Measurements from ENCODE around the gene ADAM15.

The ADAM15 gene

GRCh38 chr1:155010211-155010918 lies 40.8 kb upstream of the ADAM15 start:
- H3K79me1 ChIP-seq (replicated peaks; ENCODE audit: low read length, poor library complexity, severe bottlenecking): peaks cover 44% of the 10 kb centered on the region
- H3K36me3 ChIP-seq (ENCODE audit: control insufficient read depth in 1 of 2, insufficient read depth in 2 of 2, low read depth in 1 of 2, low read length in 2 of 2): peaks cover 22 to 93% of the 10 kb centered on the region in 2 experiments
- no peak overlapping the region for H4K8ac ChIP-seq (ENCODE audit: low read length)
- H3K9ac ChIP-seq (ENCODE audit: low read length): no peak overlapping the region
- no peak overlapping the region for H2AK5ac ChIP-seq (ENCODE audit: low read length, severe bottlenecking)
- H3K4ac ChIP-seq (ENCODE audit: low read depth in 1 of 2, low read length in 2 of 2): peak overlapping the region in 1 of 2 experiments; percentile 29
- H3K27me3 ChIP-seq (ENCODE audit: control insufficient read depth in 1 of 2, insufficient read depth in 1 of 2, low read length in 2 of 2): no peaks in the 10 kb centered on the region
- H3K4me3 ChIP-seq (ENCODE audit: insufficient read depth in 1 of 2, low read depth in 1 of 2, low read length in 2 of 2): no peak overlapping the region
- no peak overlapping the region for H2BK15ac ChIP-seq (ENCODE audit: low read depth, poor library complexity, severe bottlenecking)
- H3K18ac ChIP-seq (ENCODE audit: low read depth in 1 of 2, low read length in 2 of 2): no peak overlapping the region
- H2BK120ac ChIP-seq (ENCODE audit: low read depth, low read length): no peak overlapping the region
- no peak overlapping the region for H3K23ac ChIP-seq (ENCODE audit: low read length in 2 of 2)
- no peak for DNase-seq
- no peaks in the 10 kb centered on the region for H3K9me3 ChIP-seq (ENCODE audit: control insufficient read depth, low read length)
- H3K4me2 ChIP-seq (ENCODE audit: low read length, poor library complexity, severe bottlenecking): no peak overlapping the region
- H4K91ac ChIP-seq (ENCODE audit: low read length): no peak overlapping the region
- no peak overlapping the region for H2BK12ac ChIP-seq (ENCODE audit: low read length in 2 of 2)
- H2AFZ ChIP-seq (ENCODE audit: low read depth, low read length): no peak overlapping the region
- no peak overlapping the region for H3K27ac ChIP-seq (ENCODE audit: low read length, poor library complexity, severe bottlenecking)
- 81% methylated on average over 8 of the region's 11 CpGs for WGBS
- H2BK5ac ChIP-seq (ENCODE audit: low read depth, low read length, poor library complexity, severe bottlenecking): no peak overlapping the region
- peaks cover 28% of the 10 kb centered on the region for H3K4me1 ChIP-seq (ENCODE audit: control insufficient read depth, insufficient read depth, low read depth, low read length)
- no peak overlapping the region for H3K14ac ChIP-seq (ENCODE audit: low read length in 2 of 2)

DNA sequence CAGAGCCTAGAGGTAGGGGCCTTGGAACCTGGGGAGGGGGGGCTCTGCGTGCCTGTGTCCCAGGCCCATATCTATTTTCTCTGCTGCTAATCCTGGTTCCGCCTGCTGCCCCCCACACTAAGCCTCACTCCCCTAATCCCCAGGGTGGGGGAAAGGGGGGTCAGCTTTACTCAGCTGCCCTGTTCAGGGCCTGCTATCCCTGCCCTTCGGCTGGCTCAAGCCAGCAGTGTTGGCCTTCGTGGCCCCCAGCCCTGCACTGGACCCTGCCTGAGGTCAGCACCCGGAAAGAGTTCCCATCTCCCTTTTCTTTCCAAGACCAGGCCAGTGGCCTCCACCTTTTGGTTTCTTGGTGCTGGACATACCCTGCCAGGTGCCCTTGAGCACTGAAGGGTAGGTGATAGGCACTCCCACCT lies 40.1 kb upstream of the ADAM15 start:
- H3K9me3 ChIP-seq (ENCODE audit: control insufficient read depth, low read length): no peaks in the 10 kb centered on the region
- no peak overlapping the region for H2AFZ ChIP-seq (ENCODE audit: low read depth, low read length)
- no peak overlapping the region for H3K4me3 ChIP-seq (ENCODE audit: insufficient read depth in 1 of 2, low read depth in 1 of 2, low read length in 2 of 2)
- H2BK12ac ChIP-seq (ENCODE audit: low read length in 2 of 2): no peak overlapping the region
- H4K91ac ChIP-seq (ENCODE audit: low read length): no peak overlapping the region
- no peaks in the 10 kb centered on the region for H3K27me3 ChIP-seq (ENCODE audit: control insufficient read depth in 1 of 2, insufficient read depth in 1 of 2, low read length in 2 of 2)
- peak overlapping the region in 1 of 2 experiments; percentile 29 for H3K4ac ChIP-seq (ENCODE audit: low read depth in 1 of 2, low read length in 2 of 2)
- no peak overlapping the region for H3K4me2 ChIP-seq (ENCODE audit: low read length, poor library complexity, severe bottlenecking)
- H4K8ac ChIP-seq (ENCODE audit: low read length): no peak overlapping the region
- H3K18ac ChIP-seq (ENCODE audit: low read depth in 1 of 2, low read length in 2 of 2): no peak overlapping the region
- H3K14ac ChIP-seq (ENCODE audit: low read length in 2 of 2): no peak overlapping the region
- H3K36me3 ChIP-seq (ENCODE audit: control insufficient read depth in 1 of 2, insufficient read depth in 2 of 2, low read depth in 1 of 2, low read length in 2 of 2): peaks cover 28 to 95% of the 10 kb centered on the region in 2 experiments
- H2AK5ac ChIP-seq (ENCODE audit: low read length, severe bottlenecking): no peak overlapping the region
- no peak overlapping the region for H2BK120ac ChIP-seq (ENCODE audit: low read depth, low read length)
- no peak overlapping the region for H3K9ac ChIP-seq (ENCODE audit: low read length)
- H2BK15ac ChIP-seq (ENCODE audit: low read depth, poor library complexity, severe bottlenecking): no peak overlapping the region
- no peak for DNase-seq
- H3K23ac ChIP-seq (ENCODE audit: low read length in 2 of 2): no peak overlapping the region
- H2BK5ac ChIP-seq (ENCODE audit: low read depth, low read length, poor library complexity, severe bottlenecking): no peak overlapping the region
- H3K79me1 ChIP-seq (replicated peaks; ENCODE audit: low read length, poor library complexity, severe bottlenecking): peaks cover 43% of the 10 kb centered on the region
- peaks cover 23% of the 10 kb centered on the region for H3K4me1 ChIP-seq (ENCODE audit: control insufficient read depth, insufficient read depth, low read depth, low read length)
- 93% methylated on average over 4 of the region's 5 CpGs for WGBS
- no peak overlapping the region for H3K27ac ChIP-seq (ENCODE audit: low read length, poor library complexity, severe bottlenecking)

GRCh38 chr1:155011437-155012025 lies 39.6 kb upstream of the ADAM15 start:
- no peak overlapping the region for H3K18ac ChIP-seq (ENCODE audit: low read depth in 1 of 2, low read length in 2 of 2)
- no peak overlapping the region for H2BK120ac ChIP-seq (ENCODE audit: low read depth, low read length)
- peak overlapping the region; percentile 18 for H3K9ac ChIP-seq (ENCODE audit: low read length)
- no peak overlapping the region for H2AFZ ChIP-seq (ENCODE audit: low read depth, low read length)
- no peak for DNase-seq
- no peaks in the 10 kb centered on the region for H3K27me3 ChIP-seq (ENCODE audit: control insufficient read depth in 1 of 2, insufficient read depth in 1 of 2, low read length in 2 of 2)
- H3K9me3 ChIP-seq (ENCODE audit: control insufficient read depth, low read length): no peaks in the 10 kb centered on the region
- 100% methylated on average over 2 of the region's 6 CpGs for WGBS
- no peak overlapping the region for H4K91ac ChIP-seq (ENCODE audit: low read length)
- H3K4ac ChIP-seq (ENCODE audit: low read depth in 1 of 2, low read length in 2 of 2): no peak overlapping the region
- peaks cover 33 to 95% of the 10 kb centered on the region in 2 experiments for H3K36me3 ChIP-seq (ENCODE audit: control insufficient read depth in 1 of 2, insufficient read depth in 2 of 2, low read depth in 1 of 2, low read length in 2 of 2)
- H4K8ac ChIP-seq (ENCODE audit: low read length): no peak overlapping the region
- no peak overlapping the region for H3K27ac ChIP-seq (ENCODE audit: low read length, poor library complexity, severe bottlenecking)
- no peak overlapping the region for H3K4me3 ChIP-seq (ENCODE audit: insufficient read depth in 1 of 2, low read depth in 1 of 2, low read length in 2 of 2)
- H3K4me1 ChIP-seq (ENCODE audit: control insufficient read depth, insufficient read depth, low read depth, low read length): peaks cover 22% of the 10 kb centered on the region
- no peak overlapping the region for H2AK5ac ChIP-seq (ENCODE audit: low read length, severe bottlenecking)
- no peak overlapping the region for H3K4me2 ChIP-seq (ENCODE audit: low read length, poor library complexity, severe bottlenecking)
- H3K14ac ChIP-seq (ENCODE audit: low read length in 2 of 2): no peak overlapping the region
- no peak overlapping the region for H2BK12ac ChIP-seq (ENCODE audit: low read length in 2 of 2)
- H3K23ac ChIP-seq (ENCODE audit: low read length in 2 of 2): no peak overlapping the region
- H2BK5ac ChIP-seq (ENCODE audit: low read depth, low read length, poor library complexity, severe bottlenecking): no peak overlapping the region
- no peak overlapping the region for H2BK15ac ChIP-seq (ENCODE audit: low read depth, poor library complexity, severe bottlenecking)
- peaks cover 43% of the 10 kb centered on the region for H3K79me1 ChIP-seq (replicated peaks; ENCODE audit: low read length, poor library complexity, severe bottlenecking)

DNA sequence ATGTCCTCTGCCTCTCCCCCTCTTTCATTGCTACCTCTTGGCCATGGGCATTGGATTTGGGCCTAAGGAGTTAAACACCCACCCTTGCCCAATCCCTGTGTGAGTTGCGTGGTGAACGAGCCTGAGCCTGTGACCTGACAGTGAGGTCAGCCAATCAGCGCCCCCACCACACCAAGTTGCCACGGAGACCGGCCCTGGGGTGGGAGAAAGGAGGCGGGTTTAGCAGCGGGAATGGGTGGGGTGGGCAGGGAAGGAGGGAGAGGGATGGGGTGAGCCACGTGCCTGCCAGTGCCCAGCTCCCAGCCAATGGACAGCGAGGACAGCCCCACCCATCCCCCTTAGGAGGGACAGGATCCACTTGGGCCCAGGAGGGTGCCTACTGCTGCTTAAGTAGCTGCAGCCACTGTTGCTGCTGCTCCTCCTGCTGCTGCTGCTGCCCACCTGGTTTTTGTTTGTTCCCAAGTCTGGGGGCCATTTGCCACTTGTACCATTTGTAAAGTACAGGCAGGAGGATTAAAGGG lies 39.0 kb upstream of the ADAM15 start:
- 57% methylated on average over 8 of the region's 9 CpGs for WGBS
- Histone ChIP-seq H3K4me1 (ENCODE audit: control insufficient read depth, insufficient read depth, low read depth, low read length) (peaks cover 25% of the 10 kb centered on the region), H2BK5ac (ENCODE audit: low read depth, low read length, poor library complexity, severe bottlenecking) (no peak overlapping the region), H2AK5ac (ENCODE audit: low read length, severe bottlenecking) (no peak overlapping the region), H3K4me3 (ENCODE audit: insufficient read depth in 1 of 2, low read depth in 1 of 2, low read length in 2 of 2) (no peak overlapping the region), H2BK120ac (ENCODE audit: low read depth, low read length) (no peak overlapping the region), H3K9me3 (ENCODE audit: control insufficient read depth, low read length) (no peaks in the 10 kb centered on the region), H3K18ac (ENCODE audit: low read depth in 1 of 2, low read length in 2 of 2) (no peak overlapping the region), H3K27ac (ENCODE audit: low read length, poor library complexity, severe bottlenecking) (no peak overlapping the region), H3K23ac (ENCODE audit: low read length in 2 of 2) (no peak overlapping the region), H2BK12ac (ENCODE audit: low read length in 2 of 2) (peak overlapping the region in 1 of 2 experiments; percentile 33), H4K8ac (ENCODE audit: low read length) (no peak overlapping the region), H2BK15ac (ENCODE audit: low read depth, poor library complexity, severe bottlenecking) (no peak overlapping the region), H3K27me3 (ENCODE audit: control insufficient read depth in 1 of 2, insufficient read depth in 1 of 2, low read length in 2 of 2) (no peaks in the 10 kb centered on the region), H3K4ac (ENCODE audit: low read depth in 1 of 2, low read length in 2 of 2) (no peak overlapping the region), H3K14ac (ENCODE audit: low read length in 2 of 2) (peak overlapping the region in 1 of 2 experiments; percentile 62), H4K91ac (ENCODE audit: low read length) (no peak overlapping the region), H3K9ac (ENCODE audit: low read length) (peak overlapping the region; percentile 19), H2AFZ (ENCODE audit: low read depth, low read length) (no peak overlapping the region), H3K36me3 (ENCODE audit: control insufficient read depth in 1 of 2, insufficient read depth in 2 of 2, low read depth in 1 of 2, low read length in 2 of 2) (peaks cover 34 to 94% of the 10 kb centered on the region in 2 experiments), H3K4me2 (ENCODE audit: low read length, poor library complexity, severe bottlenecking) (no peak overlapping the region), H3K79me1 (replicated peaks; ENCODE audit: low read length, poor library complexity, severe bottlenecking) (peaks cover 39% of the 10 kb centered on the region)
- peak; percentile 54 for DNase-seq
